Measurements from ENCODE around the gene CRYGN. TPM values are rescaled to one million over a fixed set of nuclear protein-coding genes. Genes with fewer than 3 reads are reported as not detected.
A peak's percentile ranks its signal among the peaks of the same experiment; 100 is the strongest.

Gene CRYGN
- total RNA-seq, 1 donor from 2014 or later: 0.16 TPM

DNA sequence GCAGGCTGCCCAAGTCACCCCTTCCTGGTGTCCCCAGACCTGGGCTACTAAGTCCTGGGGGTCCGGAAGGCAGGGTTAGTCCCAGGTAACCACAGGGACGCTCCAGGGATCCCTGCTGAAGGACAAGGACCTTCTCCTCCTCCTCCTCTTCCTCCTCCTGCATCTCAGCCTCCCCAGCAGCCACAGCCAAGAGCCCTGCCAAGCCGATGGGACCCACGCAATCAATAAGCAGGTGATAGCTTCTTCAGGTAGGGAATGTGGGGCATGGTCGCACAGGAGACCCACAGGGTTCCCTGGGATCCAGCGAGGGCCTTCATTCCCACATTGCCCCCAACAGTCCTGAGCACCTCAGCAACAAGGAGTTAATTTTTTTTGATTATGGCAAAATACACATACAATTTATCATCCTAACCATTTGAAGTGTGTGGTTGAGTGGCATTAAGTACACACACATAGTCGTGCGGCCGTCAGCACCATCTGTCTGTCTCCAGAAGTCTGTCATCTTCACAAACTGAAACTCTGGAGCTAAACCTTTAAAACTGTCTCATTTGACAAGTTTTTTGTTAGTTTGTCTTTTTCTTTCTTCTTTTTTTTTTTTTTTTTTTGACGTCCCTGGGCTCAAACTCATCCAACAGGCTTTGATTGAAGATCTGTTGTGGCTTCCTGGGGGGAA, 12.1 kb downstream of the CRYGN start:
- no peak for DNase-seq (ENCODE audit: low read depth)

- DNase-seq (ENCODE audit: low read depth): no peak
Observed at GRCh38 chr7:151426904-151427704, 12.8 kb downstream of the CRYGN start.

DNA sequence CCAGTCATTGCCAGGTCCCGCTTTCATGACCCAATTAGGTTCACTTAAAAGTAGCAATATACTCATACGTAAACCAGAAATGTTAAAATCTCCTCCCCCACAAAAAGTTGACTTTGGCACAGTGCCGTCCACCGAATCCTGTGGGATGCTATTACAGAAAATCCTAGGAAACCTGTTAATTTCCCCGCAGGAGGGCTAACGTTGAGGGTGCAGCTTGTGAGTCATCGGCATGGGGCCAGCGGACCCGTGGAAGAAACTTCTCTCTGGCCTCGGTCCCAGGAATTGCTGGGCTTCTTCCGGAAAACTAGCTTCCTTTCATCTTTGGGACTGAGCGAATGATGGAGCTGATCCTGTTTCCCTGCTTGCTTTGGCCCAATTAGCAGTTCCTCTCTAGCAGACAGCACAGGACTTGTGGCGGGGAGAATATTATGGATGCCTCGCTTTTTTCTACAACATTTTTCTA, 13.5 kb downstream of the CRYGN start:
- DNase-seq (ENCODE audit: low read depth): peak; percentile 78

- peak; percentile 35 for DNase-seq (ENCODE audit: low read depth)
Observed at GRCh38 chr7:151425670-151426440, 14.1 kb downstream of the CRYGN start.

DNA sequence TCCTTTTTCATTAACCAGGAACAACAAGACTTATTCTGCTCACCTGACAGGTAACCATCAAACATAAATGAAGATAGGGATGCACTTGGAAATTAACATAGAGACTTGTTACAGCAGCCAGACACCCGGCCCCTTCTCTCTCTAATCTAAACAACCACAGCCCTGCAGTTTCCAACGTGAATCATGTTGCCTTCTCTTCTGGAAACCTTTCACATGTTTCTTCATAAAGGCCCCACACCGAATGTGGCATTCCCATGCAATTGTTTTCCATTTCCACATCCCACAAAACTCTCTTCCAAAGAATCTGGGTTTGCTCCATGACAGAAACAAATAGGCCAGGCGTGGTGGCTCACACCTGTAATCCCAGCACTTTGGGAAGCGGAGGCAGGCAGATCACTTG, 15.1 kb downstream of the CRYGN start:
- DNase-seq (ENCODE audit: low read depth): no peak

- DNase-seq (ENCODE audit: low read depth): no peak
Observed at GRCh38 chr7:151423936-151424335, 16.0 kb downstream of the CRYGN start.

GRCh38 chr7:151423226-151423625, 16.7 kb downstream of the CRYGN start:
- DNase-seq (ENCODE audit: low read depth): peak; percentile 59

GRCh38 chr7:151422212-151422611, 17.7 kb downstream of the CRYGN start:
- DNase-seq (ENCODE audit: low read depth): no peak

DNA sequence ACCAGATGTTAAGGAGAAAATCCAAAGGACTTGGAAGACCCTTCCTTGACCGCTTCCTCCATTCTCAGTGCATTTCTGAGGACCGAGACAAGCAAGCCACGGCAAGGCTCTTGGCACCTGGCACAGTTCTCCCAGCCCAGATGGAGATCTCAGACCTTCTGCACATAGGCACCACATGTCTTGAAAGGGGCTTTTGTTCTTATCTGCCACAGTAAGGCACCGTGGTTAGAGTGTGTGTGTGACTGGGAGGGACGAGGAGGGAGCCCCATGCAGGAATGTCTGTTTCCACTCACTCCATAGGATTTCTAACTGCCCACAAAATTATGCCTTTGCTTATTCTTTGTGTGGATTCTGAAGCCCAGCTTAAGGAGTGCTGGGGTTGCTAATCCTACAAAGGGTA, 19.8 kb downstream of the CRYGN start:
- no peak for DNase-seq (ENCODE audit: low read depth)

- peak; percentile 57 for DNase-seq (ENCODE audit: low read depth)
Observed at GRCh38 chr7:151416941-151417315, 23.0 kb downstream of the CRYGN start.

- DNase-seq (ENCODE audit: low read depth): no peak
Observed at GRCh38 chr7:151416112-151416940, 23.6 kb downstream of the CRYGN start.

DNA sequence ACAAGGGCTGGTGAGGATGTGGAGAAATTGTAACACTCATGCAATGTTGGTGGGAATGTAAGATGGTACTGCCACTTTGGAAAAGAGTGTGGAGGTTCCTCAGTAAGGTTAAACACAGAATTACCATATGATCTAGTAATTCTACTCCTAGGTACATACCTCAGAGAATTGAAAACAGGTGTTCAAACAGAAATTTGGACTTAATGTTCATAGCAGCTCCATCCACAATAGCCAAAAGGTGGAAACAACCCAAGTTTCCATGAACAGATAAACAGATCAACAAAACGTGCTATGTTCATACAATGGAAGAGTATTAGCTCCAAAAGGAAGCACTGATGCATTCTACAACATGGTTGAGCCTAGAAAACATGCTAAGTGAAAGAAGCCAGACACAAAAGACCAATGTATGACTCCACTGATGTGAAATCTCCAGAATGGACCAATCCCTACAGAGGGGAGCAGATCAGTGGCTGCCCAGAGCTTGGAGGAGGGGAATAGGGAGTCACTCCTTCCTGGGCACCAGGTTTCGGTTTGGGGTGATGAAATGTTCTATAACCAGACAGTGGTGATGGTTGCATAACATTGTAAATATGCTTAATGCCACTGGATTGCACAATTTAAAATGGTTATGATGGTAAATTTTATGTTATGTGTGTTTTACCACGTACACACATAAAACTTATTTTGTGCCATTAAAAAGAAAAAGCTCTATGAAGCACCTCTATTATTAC, 24.4 kb downstream of the CRYGN start:
- DNase-seq (ENCODE audit: low read depth): no peak

GRCh38 chr7:151413241-151413640, 26.7 kb downstream of the CRYGN start:
- no peak for DNase-seq (ENCODE audit: low read depth)

DNA sequence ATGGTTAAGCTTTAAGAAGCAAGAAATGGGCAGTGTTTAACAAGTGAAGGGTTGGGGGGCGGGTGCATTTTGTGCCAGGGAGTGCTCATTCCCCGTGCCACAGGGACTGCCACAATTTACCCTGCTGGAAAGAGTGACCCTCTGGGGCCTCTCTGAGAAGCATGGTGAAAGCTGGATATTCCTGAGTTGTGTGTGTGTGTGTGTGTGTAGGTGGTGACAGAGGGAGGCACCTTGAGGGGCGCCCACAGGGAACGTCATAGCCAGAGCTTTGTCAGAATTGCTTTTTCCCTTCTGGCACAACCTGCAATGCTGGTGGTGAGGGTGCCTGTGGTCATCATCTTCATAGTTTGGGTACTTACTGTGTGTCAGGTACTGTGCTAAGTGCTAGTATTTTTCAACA, 27.6 kb downstream of the CRYGN start:
- DNase-seq (ENCODE audit: low read depth): no peak

- no peak for DNase-seq (ENCODE audit: low read depth)
Observed at GRCh38 chr7:151411551-151411950, 28.4 kb downstream of the CRYGN start.

- DNase-seq (ENCODE audit: low read depth): peak; percentile 17
Observed at GRCh38 chr7:151410405-151411390, 29.2 kb downstream of the CRYGN start.

DNA sequence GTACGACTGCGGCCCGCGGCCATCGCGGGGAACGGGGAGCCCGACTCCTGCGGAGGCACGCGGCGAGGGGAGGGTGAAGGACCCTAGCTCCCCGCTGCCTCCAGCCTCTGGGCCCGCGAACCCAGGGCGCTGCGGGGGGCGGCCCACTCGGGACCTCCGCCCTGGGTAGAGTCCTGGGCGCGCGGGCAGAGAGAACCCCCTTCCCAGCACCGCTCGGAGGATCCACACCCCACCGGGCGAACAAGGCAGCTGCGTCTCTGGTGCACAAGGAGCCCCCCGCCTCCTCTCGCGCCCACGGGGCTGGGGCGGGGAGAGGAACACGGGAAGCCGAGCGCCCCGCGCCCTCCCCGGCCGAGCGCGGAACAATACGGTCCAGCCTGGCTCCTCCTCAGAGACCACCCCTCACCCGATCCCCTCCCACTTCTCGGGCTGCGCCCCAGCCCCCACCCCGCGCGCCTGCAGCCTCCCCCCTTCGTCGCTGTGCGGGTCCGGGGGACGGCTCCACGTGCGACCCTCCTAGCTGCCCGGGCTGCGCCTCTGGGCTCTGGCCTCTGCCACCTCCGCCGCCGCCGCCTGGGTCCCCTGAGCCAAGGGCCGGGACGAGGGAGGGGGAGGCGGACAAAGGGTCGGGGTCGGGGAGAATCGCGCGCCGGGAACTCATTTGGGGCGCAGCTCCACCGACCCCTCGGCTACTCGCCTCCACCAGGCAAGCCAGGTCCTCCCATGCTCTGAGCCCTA, 30.1 kb downstream of the CRYGN start, which contains the start of gene WDR86:
TSS of gene WDR86 (minus strand) at position 372 of the 738 bp plus-strand sequence. CDS start 449 bp downstream, outside the sequence.
- DNase-seq (ENCODE audit: low read depth): no peak

Measured in myocyte (in vitro differentiated cells).